Upper lobe of right lung (tissue), 1 donor: Measurements from ENCODE around the gene PTPRT. TPM values are rescaled to one million over a fixed set of nuclear protein-coding genes. Genes with fewer than 3 reads are reported as not detected.

Source experiments
- ATAC-seq: fragments of 200-7000 bp; cut with Tn5 transposase; one replicate; pipeline ENCODE4 v1.9.1; 2020; ENCODE audit warnings: mild to moderate bottlenecking, moderate library complexity
- DNase-seq: peaks from one replicate; pipeline ENCODE4 v3.0.0-alpha.2; 2020
- H3K27ac ChIP-seq: fragments of 200-600 bp; one replicate; pipeline ENCODE4 v1.8.0; 2022
- H3K27me3 ChIP-seq: fragments of 200-600 bp; one replicate; pipeline ENCODE4 v1.8.0; 2022; ENCODE audit warnings: mild to moderate bottlenecking
- H3K36me3 ChIP-seq: fragments of 200-600 bp; one replicate; pipeline ENCODE4 v1.8.0; 2022
- H3K4me1 ChIP-seq: fragments of 200-600 bp; one replicate; pipeline ENCODE4 v1.8.0; 2022
- H3K4me3 ChIP-seq: fragments of 200-600 bp; one replicate; pipeline ENCODE4 v1.8.0; 2022; ENCODE audit warnings: mild to moderate bottlenecking
- H3K9me3 ChIP-seq: fragments of 200-600 bp; one replicate; pipeline ENCODE4 v1.8.0; 2022
- intact Hi-C: fragments of 100-400 bp; cut with DNase I; formaldehyde crosslinking; loops from one replicate; pipeline ENCODE4 v1.11.0; 2022
- total RNA-seq: library from RNA; stranded (reverse); fragmentation: NEBNext Ultra II Directional; extraction: Animal tissue kit (Norgen Biotek cat#: 25700); gene quantifications from one replicate; pipeline ENCODE4 v1.2.1, GENCODE V29; 2021
- TF ChIP-seq, protein P1 (sequence below): fragments of 200-600 bp; IDR thresholded peaks from one replicate; pipeline ENCODE4 v1.8.0; 2022; ENCODE audit warnings: antibody characterized with exemption
- donor health status: DM: no; HTN: yes; CAD: no; lungs with severe emphysema.

The PTPRT gene
- total RNA-seq, 1 donor from 2014 or later: 0.46 TPM

DNA sequence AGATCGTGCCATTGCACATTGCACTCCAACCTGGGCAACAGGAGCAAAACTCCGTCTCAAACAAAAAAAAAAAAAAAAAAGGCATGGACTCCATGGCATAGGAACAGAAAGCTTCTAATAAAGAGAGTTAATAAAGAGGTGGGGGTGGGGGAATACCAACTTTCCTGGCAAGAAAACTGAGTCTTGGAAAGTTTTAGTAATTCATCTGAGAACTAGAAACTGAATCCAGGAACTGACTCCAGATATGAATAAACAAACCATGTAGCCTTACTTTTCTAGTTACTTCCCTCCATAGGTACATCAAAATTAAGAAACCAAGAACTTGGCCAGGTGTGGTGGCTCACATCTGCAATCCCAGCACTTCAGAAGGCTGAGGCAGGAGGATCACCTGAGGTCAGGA is 38.5 kb downstream of the PTPRT start:
- Histone ChIP-seq H3K4me1 (no peaks in the 10 kb centered on the region), H3K27ac (no peak overlapping the region), H3K36me3 (no peaks in the 10 kb centered on the region), H3K4me3 (no peak overlapping the region), H3K27me3 (no peaks in the 10 kb centered on the region), H3K9me3 (no peaks in the 10 kb centered on the region)
- no peak for ATAC-seq
- TF ChIP-seq, protein P1, sequence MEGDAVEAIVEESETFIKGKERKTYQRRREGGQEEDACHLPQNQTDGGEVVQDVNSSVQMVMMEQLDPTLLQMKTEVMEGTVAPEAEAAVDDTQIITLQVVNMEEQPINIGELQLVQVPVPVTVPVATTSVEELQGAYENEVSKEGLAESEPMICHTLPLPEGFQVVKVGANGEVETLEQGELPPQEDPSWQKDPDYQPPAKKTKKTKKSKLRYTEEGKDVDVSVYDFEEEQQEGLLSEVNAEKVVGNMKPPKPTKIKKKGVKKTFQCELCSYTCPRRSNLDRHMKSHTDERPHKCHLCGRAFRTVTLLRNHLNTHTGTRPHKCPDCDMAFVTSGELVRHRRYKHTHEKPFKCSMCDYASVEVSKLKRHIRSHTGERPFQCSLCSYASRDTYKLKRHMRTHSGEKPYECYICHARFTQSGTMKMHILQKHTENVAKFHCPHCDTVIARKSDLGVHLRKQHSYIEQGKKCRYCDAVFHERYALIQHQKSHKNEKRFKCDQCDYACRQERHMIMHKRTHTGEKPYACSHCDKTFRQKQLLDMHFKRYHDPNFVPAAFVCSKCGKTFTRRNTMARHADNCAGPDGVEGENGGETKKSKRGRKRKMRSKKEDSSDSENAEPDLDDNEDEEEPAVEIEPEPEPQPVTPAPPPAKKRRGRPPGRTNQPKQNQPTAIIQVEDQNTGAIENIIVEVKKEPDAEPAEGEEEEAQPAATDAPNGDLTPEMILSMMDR: no peak
- intact Hi-C loops: no loop called here
- DNase-seq: no peak

DNA sequence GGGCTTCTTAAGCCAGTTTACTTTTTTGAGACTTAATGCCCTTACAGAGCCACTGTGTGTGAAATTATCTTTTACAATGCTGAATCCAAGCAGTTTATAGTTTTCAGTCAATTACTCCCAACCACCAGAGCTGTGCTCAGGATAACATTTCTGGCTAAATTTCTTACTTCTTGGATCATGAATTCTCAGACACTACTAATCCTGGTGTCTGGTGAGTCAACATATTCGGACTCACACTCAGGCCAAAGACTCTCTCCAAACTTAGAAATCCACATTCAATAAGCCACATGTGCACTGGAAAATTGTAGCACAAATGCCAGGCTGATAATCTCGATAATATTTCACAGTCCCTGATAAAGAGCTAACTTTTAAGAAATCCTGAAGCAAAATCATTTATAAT is 49.0 kb downstream of the PTPRT start:
- intact Hi-C loops: no loop called here
- Histone ChIP-seq H3K4me3 (no peak overlapping the region), H3K9me3 (no peaks in the 10 kb centered on the region), H3K27ac (no peak overlapping the region), H3K36me3 (no peaks in the 10 kb centered on the region), H3K27me3 (no peaks in the 10 kb centered on the region), H3K4me1 (no peaks in the 10 kb centered on the region)
- DNase-seq: no peak
- TF ChIP-seq, protein P1: no peak
- no peak for ATAC-seq

DNA sequence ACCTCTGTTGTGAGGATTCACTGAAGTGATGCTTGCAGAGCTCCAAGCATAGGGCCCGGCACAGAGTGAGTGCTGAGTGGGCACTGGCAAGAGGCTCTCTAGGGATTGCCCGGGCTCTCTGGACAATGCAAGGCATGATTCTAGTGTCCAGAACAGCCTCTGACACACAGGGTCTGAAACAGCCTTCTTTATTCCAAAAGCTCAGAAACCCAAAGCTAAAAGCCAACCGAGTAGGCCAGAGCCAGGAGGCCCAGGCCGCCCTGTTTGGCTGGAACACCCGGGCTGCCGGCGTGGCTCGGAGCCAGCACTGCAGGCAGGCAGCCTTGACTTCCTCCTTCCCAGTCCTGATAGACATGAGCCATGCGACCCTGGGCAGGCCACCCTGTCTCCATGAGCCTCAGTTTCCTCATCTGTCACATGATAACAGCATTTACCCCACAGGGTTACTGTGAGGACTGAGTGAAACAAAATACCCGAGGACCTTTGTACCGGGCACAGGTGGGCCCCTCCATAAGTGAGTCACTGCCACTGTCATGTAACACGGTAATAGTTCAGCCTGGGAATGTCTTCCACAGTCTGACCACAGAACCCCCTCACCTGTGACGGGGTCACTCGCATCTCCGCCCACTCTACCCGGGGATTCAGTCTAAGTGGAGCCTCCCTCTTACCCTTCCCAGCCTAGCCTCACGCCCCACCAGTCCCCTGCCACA is 51.5 kb downstream of the PTPRT start:
- H3K27me3 ChIP-seq: no peaks in the 10 kb centered on the region
- no peak overlapping the region for H3K27ac ChIP-seq
- no peak for DNase-seq
- H3K9me3 ChIP-seq: no peaks in the 10 kb centered on the region
- no peaks in the 10 kb centered on the region for H3K4me1 ChIP-seq
- TF ChIP-seq, protein P1: no peak
- ATAC-seq: no peak
- intact Hi-C loops: no loop called here
- H3K4me3 ChIP-seq: no peak overlapping the region
- no peaks in the 10 kb centered on the region for H3K36me3 ChIP-seq

DNA sequence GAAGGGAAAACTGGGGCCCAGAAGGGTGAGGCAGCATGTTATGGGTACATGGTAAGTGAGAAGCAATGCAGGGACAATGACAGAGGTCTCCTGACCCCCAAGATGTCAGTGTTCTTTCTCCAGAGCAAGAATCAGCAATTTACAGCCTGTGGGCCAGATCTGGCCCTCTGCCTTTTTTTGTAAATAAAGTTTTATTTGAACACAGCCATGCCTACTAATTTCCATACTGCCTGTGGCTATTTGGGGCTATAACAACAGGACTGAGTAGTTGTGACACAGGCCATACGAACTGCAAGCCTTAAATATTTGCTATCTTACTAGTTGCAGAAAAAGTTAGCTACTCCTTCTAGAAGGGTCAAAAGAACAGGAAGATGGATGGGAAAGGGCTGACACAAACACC is 52.5 kb downstream of the PTPRT start:
- H3K9me3 ChIP-seq: no peaks in the 10 kb centered on the region
- intact Hi-C loops: no loop called here
- H3K27ac ChIP-seq: no peak overlapping the region
- no peaks in the 10 kb centered on the region for H3K27me3 ChIP-seq
- TF ChIP-seq, protein P1: no peak
- no peak for ATAC-seq
- no peak overlapping the region for H3K4me3 ChIP-seq
- H3K36me3 ChIP-seq: no peaks in the 10 kb centered on the region
- H3K4me1 ChIP-seq: no peaks in the 10 kb centered on the region
- no peak for DNase-seq

DNA sequence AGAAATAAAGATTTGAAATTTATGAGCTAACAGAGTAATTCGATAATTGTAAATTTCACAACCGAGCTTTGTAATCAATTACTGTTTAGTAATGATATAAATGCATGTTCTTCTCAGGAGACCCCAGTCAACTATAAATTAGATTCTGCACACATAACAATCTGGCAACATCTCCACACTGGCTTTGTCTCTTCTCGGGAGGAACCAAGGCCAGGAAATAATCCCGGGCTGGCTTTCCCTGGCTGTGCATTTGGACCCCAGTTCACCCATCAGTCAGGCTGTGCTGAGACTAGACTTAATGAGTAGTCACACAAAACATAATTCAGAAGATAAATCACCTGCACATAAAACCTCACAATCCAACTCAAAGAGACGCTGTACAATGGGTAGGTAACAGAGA is 65.5 kb downstream of the PTPRT start:
- TF ChIP-seq, protein P1: no peak
- Histone ChIP-seq H3K9me3 (no peaks in the 10 kb centered on the region), H3K4me3 (no peak overlapping the region), H3K36me3 (no peaks in the 10 kb centered on the region), H3K4me1 (no peaks in the 10 kb centered on the region), H3K27me3 (peaks cover 5% of the 10 kb centered on the region), H3K27ac (no peak overlapping the region)
- intact Hi-C loops: no loop called here
- no peak for DNase-seq
- no peak for ATAC-seq

DNA sequence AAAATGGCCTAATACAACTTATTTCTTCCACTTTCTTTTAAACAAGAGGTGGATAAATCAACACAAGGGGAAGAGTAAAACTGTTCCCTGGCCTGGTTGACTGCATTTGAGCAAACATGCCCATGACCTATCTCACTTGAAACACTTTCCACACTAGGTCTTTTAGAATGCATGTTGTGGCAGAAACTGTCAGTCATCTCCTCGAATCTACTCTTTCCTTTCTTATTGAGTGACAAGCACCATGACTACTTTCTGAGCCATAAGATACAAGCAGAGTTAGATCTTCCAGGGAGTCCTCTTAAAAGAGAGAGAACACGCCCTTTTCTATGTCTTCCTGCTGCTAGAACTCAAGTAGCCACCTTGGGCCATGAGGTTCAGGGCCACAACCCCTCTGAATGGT is 66.5 kb downstream of the PTPRT start:
- intact Hi-C loops: no loop called here
- no peaks in the 10 kb centered on the region for H3K9me3 ChIP-seq
- TF ChIP-seq, protein P1: no peak
- no peaks in the 10 kb centered on the region for H3K4me1 ChIP-seq
- no peak for DNase-seq
- no peak overlapping the region for H3K4me3 ChIP-seq
- H3K27ac ChIP-seq: no peak overlapping the region
- no peak for ATAC-seq
- H3K36me3 ChIP-seq: no peaks in the 10 kb centered on the region
- H3K27me3 ChIP-seq: peaks cover 5% of the 10 kb centered on the region
